A549 (cell line): Measurements from ENCODE around the gene MAP2K1.

ENCODE experiments used
- CEBPB ChIP-seq, 2 experiments: fragments of >200 bp in 1 of 2; sonication (Bioruptor Twin) in 1 of 2; formaldehyde crosslinking in 1 of 2; IDR thresholded peaks; 2 replicates each; pipeline ENCODE4 v1.6.1; 2012 to 2016
- CHD2 ChIP-seq: fragments of 150-350 bp; IDR thresholded peaks from 2 replicates; pipeline ENCODE4 v1.6.1; 2014; ENCODE audit warnings: low read length; ENCODE audit not compliant: partially characterized antibody
- KDM1A ChIP-seq: fragments of 200-600 bp; sonication (generic); IDR thresholded peaks from 2 replicates; pipeline ENCODE4 v1.6.1; 2016; ENCODE audit warnings: low read depth, mild to moderate bottlenecking
- MAZ ChIP-seq: fragments of 150-350 bp; IDR thresholded peaks from 2 replicates; pipeline ENCODE4 v1.6.1; 2014; ENCODE audit warnings: antibody characterized with exemption, low read depth, low read length, borderline replicate concordance
- NR3C1 ChIP-seq: fragments of >200 bp; sonication (Bioruptor Twin); formaldehyde crosslinking; IDR thresholded peaks from 3 replicates; pipeline ENCODE4 v1.6.1; 2017
- POLR2A ChIP-seq: IDR thresholded peaks from 2 replicates; pipeline ENCODE4 v1.6.1; 2012; ENCODE audit warnings: mild to moderate bottlenecking, low read length
- POLR2AphosphoS2 ChIP-seq: conservative IDR thresholded peaks from 2 replicates; pipeline ENCODE4 v1.6.1; 2012; ENCODE audit warnings: low read length, improper control_type of control experiment, inconsistent platforms
- RAD21 ChIP-seq, 2 experiments: fragments of >200 bp in 1 of 2; sonication (Bioruptor Twin) in 1 of 2; formaldehyde crosslinking in 1 of 2; IDR thresholded peaks in 1 of 2; conservative IDR thresholded peaks in 1 of 2; 2 replicates in 1 of 2; 3 replicates in 1 of 2; pipeline ENCODE4 v1.6.1; 2012 to 2018; ENCODE audit warnings: inconsistent platforms in 1 of 2
- TF ChIP-seq, protein P1 (sequence below): fragments of >200 bp; sonication (Bioruptor Twin); formaldehyde crosslinking; IDR thresholded peaks from 3 replicates; pipeline ENCODE4 v1.5.1; 2016
- TF ChIP-seq, protein P2 (sequence below): IDR thresholded peaks from 2 replicates; pipeline ENCODE4 v1.6.1; 2012; ENCODE audit warnings: low read depth, borderline replicate concordance

- TF ChIP-seq NR3C1 (no peak), POLR2A (no peak), CHD2 (no peak), KDM1A (no peak), CEBPB (IDR thresholded peaks at IDR 0.05) (no peak), MAZ (no peak), RAD21 (conservative IDR thresholded peaks at IDR 0.05 in 1 of 2, IDR thresholded peaks at IDR 0.05 in 1 of 2) (no peak), POLR2AphosphoS2 (no peak)
- TF ChIP-seq, protein P1, sequence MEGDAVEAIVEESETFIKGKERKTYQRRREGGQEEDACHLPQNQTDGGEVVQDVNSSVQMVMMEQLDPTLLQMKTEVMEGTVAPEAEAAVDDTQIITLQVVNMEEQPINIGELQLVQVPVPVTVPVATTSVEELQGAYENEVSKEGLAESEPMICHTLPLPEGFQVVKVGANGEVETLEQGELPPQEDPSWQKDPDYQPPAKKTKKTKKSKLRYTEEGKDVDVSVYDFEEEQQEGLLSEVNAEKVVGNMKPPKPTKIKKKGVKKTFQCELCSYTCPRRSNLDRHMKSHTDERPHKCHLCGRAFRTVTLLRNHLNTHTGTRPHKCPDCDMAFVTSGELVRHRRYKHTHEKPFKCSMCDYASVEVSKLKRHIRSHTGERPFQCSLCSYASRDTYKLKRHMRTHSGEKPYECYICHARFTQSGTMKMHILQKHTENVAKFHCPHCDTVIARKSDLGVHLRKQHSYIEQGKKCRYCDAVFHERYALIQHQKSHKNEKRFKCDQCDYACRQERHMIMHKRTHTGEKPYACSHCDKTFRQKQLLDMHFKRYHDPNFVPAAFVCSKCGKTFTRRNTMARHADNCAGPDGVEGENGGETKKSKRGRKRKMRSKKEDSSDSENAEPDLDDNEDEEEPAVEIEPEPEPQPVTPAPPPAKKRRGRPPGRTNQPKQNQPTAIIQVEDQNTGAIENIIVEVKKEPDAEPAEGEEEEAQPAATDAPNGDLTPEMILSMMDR, result no peak
- TF ChIP-seq, protein P2, sequence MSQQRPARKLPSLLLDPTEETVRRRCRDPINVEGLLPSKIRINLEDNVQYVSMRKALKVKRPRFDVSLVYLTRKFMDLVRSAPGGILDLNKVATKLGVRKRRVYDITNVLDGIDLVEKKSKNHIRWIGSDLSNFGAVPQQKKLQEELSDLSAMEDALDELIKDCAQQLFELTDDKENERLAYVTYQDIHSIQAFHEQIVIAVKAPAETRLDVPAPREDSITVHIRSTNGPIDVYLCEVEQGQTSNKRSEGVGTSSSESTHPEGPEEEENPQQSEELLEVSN, result no peak
Observed at GRCh38 chr15:66462627-66463026, 75.9 kb downstream of the MAP2K1 start.
